Measurements from ENCODE around the gene DCUN1D3.
A peak's percentile ranks its signal among the peaks of the same experiment; 100 is the strongest.
"Not testable (repeated sequence)": the region's sequence is repeated elsewhere in the genome, so short reads cannot be mapped to it uniquely, and the experiment has no call there.

The DCUN1D3 gene

DNA sequence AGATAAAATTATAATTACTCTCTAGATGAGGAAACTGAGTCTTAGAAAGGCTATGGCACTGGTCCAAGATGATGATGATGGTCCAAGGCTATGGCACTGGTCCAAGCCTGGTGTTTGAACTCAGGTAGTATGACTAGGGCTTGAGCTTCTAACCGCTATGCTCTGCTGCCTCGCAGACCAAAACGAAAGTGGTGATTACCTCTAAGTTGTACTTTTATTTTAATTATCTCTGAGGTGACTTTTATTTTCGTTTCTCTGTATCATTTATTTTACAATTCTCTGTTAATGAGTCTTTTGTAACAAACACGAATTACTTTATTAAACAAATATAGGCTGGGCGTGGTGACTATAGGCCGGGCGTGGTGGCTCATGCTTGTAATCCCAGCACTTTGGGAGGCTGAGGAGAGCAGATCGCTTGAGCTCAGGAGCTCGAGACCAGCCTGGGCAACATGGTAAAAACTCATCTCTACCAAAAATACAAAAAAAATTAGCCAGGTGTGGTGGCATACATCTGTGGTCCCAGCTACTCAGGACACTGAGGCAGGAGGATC lies 88.2 kb downstream of the DCUN1D3 start:
- H3K36me3 ChIP-seq (ENCODE audit: insufficient read depth, low read length) = no peaks in the 10 kb centered on the region
- no peak overlapping the region for H3K9ac ChIP-seq (ENCODE audit: insufficient read length)
- H3K4me3 ChIP-seq = no peak overlapping the region
- no peak overlapping the region for H3K27ac ChIP-seq
- no peak for DNase-seq (ENCODE audit: low read depth, low spot score)
- TF ChIP-seq EZH2 (IDR thresholded peaks at IDR 0.05) (no peak), POLR2AphosphoS5 (IDR thresholded peaks at IDR 0.05; ENCODE audit: borderline replicate concordance, low read depth, low read length) (no peak), FOXP2 (optimal IDR thresholded peaks at IDR 0.05; ENCODE audit: control extremely low read depth, extremely low read length, insufficient read depth) (no peak)
- no peaks in the 10 kb centered on the region for H3K9me3 ChIP-seq (ENCODE audit: low read depth, low read length)

GRCh38 chr16:20807862-20808261 lies 92.3 kb downstream of the DCUN1D3 start:
- Histone ChIP-seq H3K27ac (no peak overlapping the region), H3K9me3 (ENCODE audit: low read depth, low read length) (no peaks in the 10 kb centered on the region), H3K4me3 (peak overlapping the region; percentile 100), H3K9ac (ENCODE audit: insufficient read length) (no peak overlapping the region), H3K36me3 (ENCODE audit: insufficient read depth, low read length) (no peaks in the 10 kb centered on the region)
- TF ChIP-seq POLR2AphosphoS5 (IDR thresholded peaks at IDR 0.05; ENCODE audit: borderline replicate concordance, low read depth, low read length) (no peak), EZH2 (IDR thresholded peaks at IDR 0.05) (no peak), FOXP2 (optimal IDR thresholded peaks at IDR 0.05; ENCODE audit: control extremely low read depth, extremely low read length, insufficient read depth) (no peak)
- DNase-seq (ENCODE audit: low read depth, low spot score) = no peak

DNA sequence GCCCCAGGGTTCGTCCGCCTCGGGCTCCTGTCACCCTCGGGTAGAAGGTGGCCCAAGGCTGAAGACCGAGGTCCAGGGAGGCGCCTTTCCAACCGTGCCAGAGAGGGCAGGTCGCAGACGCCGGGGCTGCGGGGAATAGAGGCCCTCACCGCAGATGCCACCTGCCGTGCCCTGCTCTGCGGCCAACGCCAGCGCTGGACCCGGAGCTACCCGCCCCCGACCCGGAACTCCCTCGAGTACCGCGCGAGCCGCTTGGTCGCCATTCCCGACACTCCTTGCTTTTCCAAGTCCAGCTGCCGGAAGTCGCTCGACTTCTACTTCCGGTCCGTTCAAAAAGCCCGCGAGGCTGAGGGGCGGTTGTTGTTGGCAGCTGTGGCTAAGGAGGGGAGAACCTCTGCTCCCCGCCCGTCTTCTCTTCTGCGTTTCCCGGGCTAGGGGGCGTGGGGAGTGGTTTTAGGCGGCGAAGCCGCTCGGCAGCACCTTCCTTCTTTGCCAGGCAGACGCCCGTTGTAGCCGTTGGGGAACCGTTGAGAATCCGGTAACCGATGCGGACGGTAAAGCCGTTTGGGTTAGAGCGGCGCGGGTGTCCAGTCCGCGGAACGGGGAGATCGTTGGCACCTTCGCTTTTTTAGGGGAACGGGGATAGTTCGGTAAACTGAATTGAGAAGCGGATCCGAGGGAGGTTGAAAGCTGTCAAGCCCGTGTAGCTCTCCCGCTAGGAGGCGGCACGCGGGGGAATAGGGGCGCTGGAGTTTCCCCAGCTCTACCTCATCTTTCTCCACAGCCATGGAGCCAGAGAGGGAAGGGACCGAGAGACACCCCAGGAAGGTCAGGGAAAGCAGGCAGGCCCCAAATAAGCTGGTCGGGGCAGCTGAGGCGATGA lies 93.7 kb downstream of the DCUN1D3 start, which contains the start of the genes ERI2 and REXO5:
TSS of gene ERI2 (minus strand) at position 305 of the 883 bp plus-strand sequence. CDS start at position 263, 42 bp downstream.
TSS of gene REXO5 (plus strand) at position 360 of the 883 bp plus-strand sequence. CDS start at position 787, 427 bp downstream.
- Histone ChIP-seq H3K36me3 (ENCODE audit: insufficient read depth, low read length) (no peaks in the 10 kb centered on the region), H3K27ac (peak within 1 kb of the TSS; percentile 85), H3K9ac (ENCODE audit: insufficient read length) (peak within 1 kb of the TSS; percentile 94), H3K9me3 (ENCODE audit: low read depth, low read length) (no peaks in the 10 kb centered on the region), H3K4me3 (peak within 1 kb of the TSS; percentile 100)
- TF ChIP-seq POLR2AphosphoS5 (IDR thresholded peaks at IDR 0.05; ENCODE audit: borderline replicate concordance, low read depth, low read length) = peak; percentile 96
- no peak for TF ChIP-seq EZH2 (IDR thresholded peaks at IDR 0.05)
- DNase-seq (ENCODE audit: low read depth, low spot score) = peak; percentile 40

DNA sequence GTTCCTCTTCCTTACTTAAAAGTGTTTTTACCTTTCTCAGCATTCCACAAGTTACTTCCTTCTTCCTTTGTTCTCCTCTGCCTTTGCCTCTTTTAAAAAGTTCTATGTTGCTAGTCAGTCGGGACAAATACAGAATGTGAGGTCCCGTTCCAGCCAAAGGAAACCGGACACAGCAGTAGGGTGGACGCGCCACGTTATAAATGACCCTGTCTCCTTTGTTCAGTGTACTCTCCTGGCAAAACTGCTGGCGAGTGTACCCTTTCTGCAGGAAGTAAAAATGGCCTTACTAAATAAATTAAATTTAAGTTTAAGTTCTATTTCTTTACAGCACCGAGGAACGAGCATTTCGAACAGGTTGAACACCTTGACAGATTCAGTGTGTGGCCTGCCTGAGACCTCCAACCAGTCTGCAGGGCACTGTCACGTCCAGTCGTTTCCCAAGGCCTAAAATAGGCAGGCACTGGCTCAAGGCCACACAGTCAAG lies 94.4 kb downstream of the DCUN1D3 start:
- Histone ChIP-seq H3K4me3 (peak overlapping the region; percentile 100), H3K27ac (peak overlapping the region; percentile 85), H3K9ac (ENCODE audit: insufficient read length) (peak overlapping the region; percentile 94)
- DNase-seq (ENCODE audit: low read depth, low spot score); H3K36me3 ChIP-seq (ENCODE audit: insufficient read depth, low read length); H3K9me3 ChIP-seq (ENCODE audit: low read depth, low read length): not testable (repeated sequence)

Measured in SK-N-MC (cell line).